Transverse colon (tissue), 3 donors: ENCODE results near the gene GAGE12J.

Experiments used
- CTCF ChIP-seq, 5 experiments: fragments of 200-600 bp in 3 of 5; fragments of 450-650 bp in 2 of 5; sonication (generic) in 3 of 5; IDR thresholded peaks; 1 replicate in 2 of 5; 2 replicates in 3 of 5; pipeline ENCODE4 v1.5.1; 2016 to 2017; ENCODE audit warnings: antibody characterized with exemption in 5 of 5, inconsistent platforms in 3 of 5, mild to moderate bottlenecking in 2 of 5, moderate library complexity in 1 of 5
- EP300 ChIP-seq: sonication (generic); formaldehyde crosslinking; IDR thresholded peaks from one replicate; pipeline ENCODE4 v1.6.1; 2017; ENCODE audit warnings: antibody characterized with exemption, low read depth
- POLR2A ChIP-seq: fragments of 450-650 bp; IDR thresholded peaks from one replicate; pipeline ENCODE4 v1.6.1; 2016; ENCODE audit warnings: antibody characterized with exemption, mild to moderate bottlenecking, moderate library complexity

GRCh38 chrX:49273181-49273727 lies 48.6 kb upstream of the GAGE12J start:
- TF ChIP-seq POLR2A, result no peak
- TF ChIP-seq CTCF (IDR thresholded peaks at IDR 0.05), result no peak
- TF ChIP-seq EP300, result no peak
